Caco-2 (cell line): ENCODE measurements around the gene MTF2. TPM values are rescaled to one million over a fixed set of nuclear protein-coding genes. Genes with fewer than 3 reads are reported as not detected.

Experiments used
- BruUV-seq: library from RNA; stranded (reverse); fragments of 400-500 nt; replicated peaks from 2 replicates; lab custom pipeline; 2021; lab: Mats Ljungman, UMichigan
- CTCF ChIA-PET: fragments of 300-600 bp; sonication (Branson Sonifier 250); formaldehyde crosslinking; loops from one replicate; lab custom pipeline; 2022; ENCODE audit warnings: antibody characterized with exemption; lab: Charles Lee
- POLR2A ChIA-PET: fragments of 300-600 bp; sonication (Branson Sonifier 250); formaldehyde crosslinking; loops from one replicate; lab custom pipeline; 2022; ENCODE audit warnings: antibody characterized with exemption; lab: Charles Lee
- DNase-seq, 2 experiments: peaks; one replicate each; pipeline versions ENCODE4 v3.0.0 to v3.0.0-alpha.2; 2020 to 2022
- H3K27me3 ChIP-seq: replicated peaks from 2 replicates; pipeline ENCODE4 v1.6.0; 2011; ENCODE audit warnings: low read length; ENCODE audit not compliant: control insufficient read depth, insufficient read depth
- H3K36me3 ChIP-seq: 2 replicates; pipeline ENCODE4 v1.5.1; 2011; ENCODE audit warnings: low read length; ENCODE audit not compliant: control insufficient read depth, insufficient read depth
- H3K4me1 ChIP-seq: fragments of 250-450 bp; sonication (Bioruptor Pico); 2 replicates; pipeline ENCODE4 v1.5.1; 2020; ENCODE audit warnings: mild to moderate bottlenecking
- H3K4me3 ChIP-seq: 2 replicates; pipeline ENCODE4 v1.5.1; 2011; ENCODE audit warnings: low read depth, mild to moderate bottlenecking, control low read depth, low read length
- H3K9me3 ChIP-seq: fragments of 250-450 bp; sonication (Bioruptor Pico); 2 replicates; pipeline ENCODE4 v1.5.1; 2020; ENCODE audit warnings: mild to moderate bottlenecking, moderate library complexity
- H3K27ac Mint-ChIP-seq: one replicate; pipeline ENCODE4 v1.8.0; 2022; ENCODE audit warnings: mixed read lengths; ENCODE audit not compliant: unreplicated experiment
- H3K27me3 Mint-ChIP-seq: one replicate; pipeline ENCODE4 v1.8.0; 2022; ENCODE audit warnings: mixed read lengths; ENCODE audit not compliant: insufficient read depth, unreplicated experiment
- H3K36me3 Mint-ChIP-seq: one replicate; pipeline ENCODE4 v1.8.0; 2022; ENCODE audit warnings: mild to moderate bottlenecking, mixed read lengths; ENCODE audit not compliant: insufficient read depth, unreplicated experiment
- H3K4me1 Mint-ChIP-seq: one replicate; pipeline ENCODE4 v1.8.0; 2022; ENCODE audit warnings: low read depth, mixed read lengths; ENCODE audit not compliant: unreplicated experiment
- H3K4me3 Mint-ChIP-seq: one replicate; pipeline ENCODE4 v1.8.0; 2022; ENCODE audit warnings: mild to moderate bottlenecking, moderate library complexity, mixed read lengths; ENCODE audit not compliant: unreplicated experiment
- H3K9me3 Mint-ChIP-seq: one replicate; pipeline ENCODE4 v1.8.0; 2022; ENCODE audit warnings: mixed read lengths; ENCODE audit not compliant: unreplicated experiment
- intact Hi-C: fragments of 100-400 bp; cut with micrococcal nuclease; formaldehyde crosslinking; loops from one replicate; pipeline ENCODE4 v1.10.0; 2022; ENCODE audit not compliant: unreplicated experiment
- total RNA-seq: library from RNA; stranded (reverse); gene quantifications from 2 replicates; pipeline ENCODE4 v1.2.3, GENCODE V29; 2022
- TF ChIP-seq, protein P1 (sequence below), 2 experiments: fragments of 200-600 bp in 1 of 2; IDR thresholded peaks; 1 replicate in 1 of 2; 2 replicates in 1 of 2; pipeline versions ENCODE4 v1.5.1 to v1.8.0; 2011 to 2022; ENCODE audit warnings: antibody characterized with exemption in 1 of 2, control low read depth in 1 of 2, inconsistent platforms in 1 of 2, low read depth in 1 of 2, low read length in 1 of 2, mild to moderate bottlenecking in 1 of 2, moderate library complexity in 1 of 2; ENCODE audit not compliant: insufficient read depth in 1 of 2, severe bottlenecking in 1 of 2, unreplicated experiment in 1 of 2

The MTF2 gene
- total RNA-seq, 1 experiment from 2014 or later: 29.9 TPM

- H3K4me1 ChIP-seq: no peaks in the 10 kb centered on the region
- intact Hi-C loops: no loop called here
- no peaks in the 10 kb centered on the region for H3K9me3 ChIP-seq
- Mint-ChIP-seq H3K4me1 (no peaks in the 10 kb centered on the region), H3K27me3 (no peaks in the 10 kb centered on the region), H3K4me3 (no peak overlapping the region), H3K36me3 (peaks cover 25% of the 10 kb centered on the region), H3K9me3 (no peaks in the 10 kb centered on the region), H3K27ac (no peak overlapping the region)
- no peak for DNase-seq
- CTCF ChIA-PET: no interaction called here
- BruUV-seq: no TSS peak
- TF ChIP-seq, protein P1, sequence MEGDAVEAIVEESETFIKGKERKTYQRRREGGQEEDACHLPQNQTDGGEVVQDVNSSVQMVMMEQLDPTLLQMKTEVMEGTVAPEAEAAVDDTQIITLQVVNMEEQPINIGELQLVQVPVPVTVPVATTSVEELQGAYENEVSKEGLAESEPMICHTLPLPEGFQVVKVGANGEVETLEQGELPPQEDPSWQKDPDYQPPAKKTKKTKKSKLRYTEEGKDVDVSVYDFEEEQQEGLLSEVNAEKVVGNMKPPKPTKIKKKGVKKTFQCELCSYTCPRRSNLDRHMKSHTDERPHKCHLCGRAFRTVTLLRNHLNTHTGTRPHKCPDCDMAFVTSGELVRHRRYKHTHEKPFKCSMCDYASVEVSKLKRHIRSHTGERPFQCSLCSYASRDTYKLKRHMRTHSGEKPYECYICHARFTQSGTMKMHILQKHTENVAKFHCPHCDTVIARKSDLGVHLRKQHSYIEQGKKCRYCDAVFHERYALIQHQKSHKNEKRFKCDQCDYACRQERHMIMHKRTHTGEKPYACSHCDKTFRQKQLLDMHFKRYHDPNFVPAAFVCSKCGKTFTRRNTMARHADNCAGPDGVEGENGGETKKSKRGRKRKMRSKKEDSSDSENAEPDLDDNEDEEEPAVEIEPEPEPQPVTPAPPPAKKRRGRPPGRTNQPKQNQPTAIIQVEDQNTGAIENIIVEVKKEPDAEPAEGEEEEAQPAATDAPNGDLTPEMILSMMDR (IDR thresholded peaks at IDR 0.05; ENCODE audit: insufficient read depth in 1 of 2, low read depth in 1 of 2, low read length in 1 of 2, severe bottlenecking in 1 of 2, unreplicated experiment in 1 of 2): no peak
- H3K4me3 ChIP-seq: no peak overlapping the region
- H3K36me3 ChIP-seq: no peaks in the 10 kb centered on the region
- H3K27me3 ChIP-seq: no peaks in the 10 kb centered on the region
- POLR2A ChIA-PET: no interaction called here
Measured at GRCh38 chr1:93132638-93133037, 53.6 kb downstream of the MTF2 start.

DNA sequence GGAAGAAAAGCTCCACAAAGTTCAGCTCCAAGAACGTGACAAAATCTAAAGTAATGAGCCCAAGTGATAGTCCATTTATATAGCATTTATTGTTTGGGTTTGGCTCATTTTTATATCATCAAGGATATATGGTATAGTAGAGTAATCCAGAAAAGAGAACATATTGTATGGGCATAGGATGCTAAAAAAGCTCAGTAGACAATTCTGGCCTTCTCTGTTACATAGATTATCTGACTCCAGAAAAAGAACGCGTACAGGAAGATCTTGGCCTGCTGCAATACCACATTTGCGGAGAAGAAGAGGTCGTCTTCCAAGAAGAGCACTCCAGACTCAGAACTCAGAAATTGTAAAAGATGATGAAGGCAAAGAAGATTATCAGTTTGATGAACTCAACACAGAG lies 57.4 kb downstream of the MTF2 start:
- TF ChIP-seq, protein P1 (IDR thresholded peaks at IDR 0.05; ENCODE audit: insufficient read depth in 1 of 2, low read depth in 1 of 2, low read length in 1 of 2, severe bottlenecking in 1 of 2, unreplicated experiment in 1 of 2): no peak
- CTCF ChIA-PET: no interaction called here

DNA sequence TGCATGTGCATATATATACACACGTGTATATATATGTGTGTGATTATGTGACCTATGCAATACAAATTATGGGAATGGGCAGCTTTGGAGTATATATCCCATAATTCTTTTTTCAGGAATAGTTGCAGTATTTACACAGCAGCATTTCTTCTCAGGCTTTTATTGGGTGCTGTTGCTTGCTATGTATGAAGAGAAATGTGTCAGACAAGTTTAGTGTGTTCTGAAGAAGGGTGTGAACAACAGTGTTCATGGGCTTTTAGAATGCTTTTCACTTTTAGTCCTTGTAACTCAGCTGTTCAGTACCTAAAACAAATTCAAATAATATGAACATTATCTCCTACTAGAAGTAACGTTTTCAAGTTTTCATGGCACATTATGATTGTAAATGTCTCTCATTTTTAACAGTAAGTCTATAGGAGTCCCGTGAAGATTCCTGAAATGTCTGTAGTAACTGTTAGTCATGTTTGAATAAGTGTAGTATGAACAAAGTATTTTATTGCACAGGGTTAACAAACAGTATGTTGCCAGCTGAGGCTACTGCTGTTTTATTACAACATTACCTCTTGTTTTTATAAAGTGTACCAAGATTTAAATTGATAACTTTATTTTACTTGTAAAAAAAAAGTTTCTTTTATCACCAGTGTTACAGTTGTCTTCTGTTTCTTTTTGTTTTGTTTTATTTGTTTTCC lies 58.7 kb downstream of the MTF2 start:
- intact Hi-C loops: no loop called here
- H3K27me3 Mint-ChIP-seq: no peaks in the 10 kb centered on the region
- H3K27ac Mint-ChIP-seq: no peak overlapping the region
- peaks cover 25% of the 10 kb centered on the region for H3K36me3 Mint-ChIP-seq
- H3K27me3 ChIP-seq: no peaks in the 10 kb centered on the region
- POLR2A ChIA-PET: no interaction called here
- TF ChIP-seq, protein P1 (IDR thresholded peaks at IDR 0.05; ENCODE audit: insufficient read depth in 1 of 2, low read depth in 1 of 2, low read length in 1 of 2, severe bottlenecking in 1 of 2, unreplicated experiment in 1 of 2): no peak
- CTCF ChIA-PET: no interaction called here
- H3K4me1 Mint-ChIP-seq: no peaks in the 10 kb centered on the region
- no peaks in the 10 kb centered on the region for H3K36me3 ChIP-seq
- no peak overlapping the region for H3K4me3 Mint-ChIP-seq
- H3K4me1 ChIP-seq: no peaks in the 10 kb centered on the region
- DNase-seq: no peak
- no peak overlapping the region for H3K4me3 ChIP-seq
- no TSS peak for BruUV-seq
- no peaks in the 10 kb centered on the region for H3K9me3 Mint-ChIP-seq
- H3K9me3 ChIP-seq: no peaks in the 10 kb centered on the region

More for the DNA sequence above, 57.4 kb downstream of the MTF2 start:
- Histone ChIP-seq H3K9me3 (no peaks in the 10 kb centered on the region), H3K4me3 (no peak overlapping the region), H3K27me3 (no peaks in the 10 kb centered on the region), H3K36me3 (no peaks in the 10 kb centered on the region), H3K4me1 (no peaks in the 10 kb centered on the region)
- Mint-ChIP-seq H3K4me3 (no peak overlapping the region), H3K36me3 (peaks cover 25% of the 10 kb centered on the region), H3K9me3 (no peaks in the 10 kb centered on the region), H3K27ac (no peak overlapping the region), H3K4me1 (no peaks in the 10 kb centered on the region), H3K27me3 (no peaks in the 10 kb centered on the region)
- no TSS peak for BruUV-seq
- POLR2A ChIA-PET: no interaction called here
- intact Hi-C loops: no loop called here
- no peak for DNase-seq
